IMR-90 (cell line): ENCODE measurements around the gene EIF4EBP2. TPM values are rescaled to one million over a fixed set of nuclear protein-coding genes. Genes with fewer than 3 reads are reported as not detected.

Experiments used
- ATAC-seq: fragments of 200-7000 bp; cut with Tn5 transposase; 2 replicates; pipeline ENCODE4 v1.9.1; 2020; ENCODE audit warnings: low read depth, mild to moderate bottlenecking, moderate library complexity
- BruUV-seq: library from RNA; stranded (reverse); fragments of 400-500 nt; replicated peaks from 2 replicates; lab custom pipeline; 2021; lab: Mats Ljungman, UMichigan
- CTCF ChIA-PET: fragments of 300-600 bp; formaldehyde crosslinking; extraction: SDS; loops from one replicate; lab custom pipeline; 2021; ENCODE audit warnings: antibody characterized with exemption; lab: Yijun Ruan, JAX
- POLR2A ChIA-PET: fragments of 300-600 bp; sonication (Branson Sonifier 250); formaldehyde crosslinking; loops from one replicate; lab custom pipeline; 2022; ENCODE audit warnings: antibody characterized with exemption; ENCODE audit not compliant: unreplicated experiment; lab: Charles Lee
- DNase-seq: peaks from one replicate; pipeline ENCODE4 v3.0.0; 2013
- H2AFZ ChIP-seq: replicated peaks from 2 replicates; pipeline ENCODE3; 2013; ENCODE audit warnings: low read length, mild to moderate bottlenecking; ENCODE audit not compliant: poor library complexity
- H2AK5ac ChIP-seq: 2 replicates; pipeline ENCODE4 v1.6.1; 2013; ENCODE audit warnings: low read depth, low read length, inconsistent platforms
- H2AK9ac ChIP-seq: replicated peaks from 2 replicates; pipeline ENCODE3; 2013; ENCODE audit warnings: mild to moderate bottlenecking, low read depth, low read length, moderate library complexity; ENCODE audit not compliant: poor library complexity
- H2BK120ac ChIP-seq: 2 replicates; pipeline ENCODE4 v1.6.1; 2013; ENCODE audit warnings: low read depth, low read length, inconsistent platforms
- H2BK15ac ChIP-seq: 3 replicates; pipeline ENCODE4 v1.6.1; 2013; ENCODE audit warnings: low read depth, low read length, inconsistent platforms
- H2BK20ac ChIP-seq: 2 replicates; pipeline ENCODE4 v1.6.1; 2013; ENCODE audit warnings: low read depth, mild to moderate bottlenecking, inconsistent platforms, low read length, moderate library complexity
- H2BK5ac ChIP-seq: 2 replicates; pipeline ENCODE4 v1.6.1; 2013; ENCODE audit warnings: mild to moderate bottlenecking, low read depth, low read length, inconsistent platforms; ENCODE audit not compliant: poor library complexity, severe bottlenecking
- H3K14ac ChIP-seq: replicated peaks from 2 replicates; pipeline ENCODE4 v1.6.1; 2013; ENCODE audit warnings: low read depth, low read length, inconsistent platforms
- H3K18ac ChIP-seq: 2 replicates; pipeline ENCODE4 v1.6.1; 2013; ENCODE audit warnings: low read depth, low read length, control low read depth
- H3K23ac ChIP-seq: 2 replicates; pipeline ENCODE4 v1.6.1; 2013; ENCODE audit warnings: low read depth, low read length, inconsistent platforms
- H3K27ac ChIP-seq: 2 replicates; pipeline ENCODE4 v1.5.1; 2013; ENCODE audit warnings: mild to moderate bottlenecking, control low read depth, low read length; ENCODE audit not compliant: insufficient read depth
- H3K27me3 ChIP-seq: 2 replicates; pipeline ENCODE4 v1.6.1; 2013; ENCODE audit warnings: low read length; ENCODE audit not compliant: control insufficient read depth, insufficient read depth
- H3K36me3 ChIP-seq: 2 replicates; pipeline ENCODE4 v1.6.1; 2013; ENCODE audit warnings: low read length, mixed read lengths; ENCODE audit not compliant: control insufficient read depth, insufficient read depth
- H3K4ac ChIP-seq: 2 replicates; pipeline ENCODE4 v1.6.1; 2013; ENCODE audit warnings: low read depth, low read length, inconsistent platforms
- H3K4me1 ChIP-seq: 2 replicates; pipeline ENCODE4 v1.6.1; 2013; ENCODE audit warnings: low read length, mixed read lengths; ENCODE audit not compliant: control insufficient read depth, insufficient read depth
- H3K4me2 ChIP-seq: 2 replicates; pipeline ENCODE4 v1.6.1; 2013; ENCODE audit warnings: low read depth, mild to moderate bottlenecking, control low read depth, low read length, moderate library complexity
- H3K4me3 ChIP-seq: 2 replicates; pipeline ENCODE4 v1.5.1; 2013; ENCODE audit warnings: low read depth, mild to moderate bottlenecking, control low read depth, low read length, moderate library complexity; ENCODE audit not compliant: insufficient read depth
- H3K56ac ChIP-seq: 2 replicates; pipeline ENCODE4 v1.6.1; 2013; ENCODE audit warnings: low read length, inconsistent platforms; ENCODE audit not compliant: insufficient read depth; ENCODE audit errors: extremely low read depth
- H3K79me1 ChIP-seq, 2 experiments: 2 replicates each; pipeline ENCODE4 v1.6.1; 2013; ENCODE audit warnings: low read length in 2 of 2, inconsistent platforms in 1 of 2, low read depth in 1 of 2
- H3K9ac ChIP-seq: 2 replicates; pipeline ENCODE4 v1.6.1; 2013; ENCODE audit warnings: low read depth, low read length, control low read depth
- H3K9me1 ChIP-seq: 2 replicates; pipeline ENCODE4 v1.6.1; 2013; ENCODE audit warnings: low read length, inconsistent platforms; ENCODE audit not compliant: insufficient read depth
- H3K9me3 ChIP-seq: 2 replicates; pipeline ENCODE4 v1.6.1; 2013; ENCODE audit warnings: low read length; ENCODE audit not compliant: control insufficient read depth, insufficient read depth
- H4K20me1 ChIP-seq: 2 replicates; pipeline ENCODE4 v1.6.1; 2013; ENCODE audit warnings: low read length, inconsistent platforms; ENCODE audit not compliant: insufficient read depth
- H4K5ac ChIP-seq: 2 replicates; pipeline ENCODE4 v1.6.1; 2013; ENCODE audit warnings: mild to moderate bottlenecking, low read depth, low read length, control low read depth
- H4K8ac ChIP-seq, 2 experiments: 2 replicates each; pipeline ENCODE4 v1.6.1; 2013; ENCODE audit warnings: low read depth in 2 of 2, low read length in 2 of 2, control low read depth in 1 of 2, inconsistent platforms in 1 of 2
- H4K91ac ChIP-seq: 2 replicates; pipeline ENCODE4 v1.6.1; 2013; ENCODE audit warnings: low read depth, low read length, inconsistent platforms; ENCODE audit not compliant: insufficient read depth
- BHLHE40 ChIP-seq: fragments of 150-350 bp; IDR thresholded peaks from 2 replicates; pipeline ENCODE4 v1.6.1; 2016; ENCODE audit warnings: mild to moderate bottlenecking, low read depth, low read length
- CEBPB ChIP-seq: IDR thresholded peaks from 2 replicates; pipeline ENCODE4 v1.6.1; 2012; ENCODE audit warnings: low read depth, low read length, improper control_type of control experiment
- CHD1 ChIP-seq: IDR thresholded peaks from 2 replicates; pipeline ENCODE4 v1.6.1; 2012; ENCODE audit warnings: low read depth, low read length, improper control_type of control experiment
- CTCF ChIP-seq: conservative IDR thresholded peaks from 2 replicates; pipeline ENCODE4 v1.5.1; 2012; ENCODE audit warnings: mild to moderate bottlenecking, low read depth, low read length, improper control_type of control experiment
- ELK1 ChIP-seq: fragments of 150-350 bp; IDR thresholded peaks from 2 replicates; pipeline ENCODE4 v1.6.1; 2016; ENCODE audit warnings: low read depth, mild to moderate bottlenecking, low read length, moderate library complexity, borderline replicate concordance
- FOS ChIP-seq: fragments of 150-350 bp; IDR thresholded peaks from 2 replicates; pipeline ENCODE4 v1.6.1; 2016; ENCODE audit warnings: low read depth, low read length
- MAZ ChIP-seq: IDR thresholded peaks from 2 replicates; pipeline ENCODE4 v1.6.1; 2012; ENCODE audit warnings: low read depth, mild to moderate bottlenecking, low read length, improper control_type of control experiment, moderate library complexity, borderline replicate concordance
- MXI1 ChIP-seq: IDR thresholded peaks from 2 replicates; pipeline ENCODE4 v1.6.1; 2012; ENCODE audit warnings: low read depth, mild to moderate bottlenecking, low read length, moderate library complexity, borderline replicate concordance
- NFE2L2 ChIP-seq: fragments of 150-350 bp; IDR thresholded peaks from 2 replicates; pipeline ENCODE4 v1.6.1; 2016; ENCODE audit warnings: low read depth, mild to moderate bottlenecking, low read length
- POLR2A ChIP-seq: IDR thresholded peaks from 2 replicates; pipeline ENCODE4 v1.6.1; 2012; ENCODE audit warnings: mild to moderate bottlenecking, low read depth, low read length
- RAD21 ChIP-seq: IDR thresholded peaks from 2 replicates; pipeline ENCODE4 v1.6.1; 2012; ENCODE audit warnings: low read length, improper control_type of control experiment
- RCOR1 ChIP-seq: IDR thresholded peaks from 2 replicates; pipeline ENCODE4 v1.6.1; 2012; ENCODE audit warnings: mild to moderate bottlenecking, low read length, improper control_type of control experiment; ENCODE audit not compliant: insufficient replicate concordance
- RFX5 ChIP-seq: IDR thresholded peaks from 2 replicates; pipeline ENCODE4 v1.8.0; 2012; ENCODE audit warnings: low read depth, mild to moderate bottlenecking, low read length, moderate library complexity
- SMC3 ChIP-seq: fragments of 150-350 bp; IDR thresholded peaks from 2 replicates; pipeline ENCODE4 v1.6.1; 2016; ENCODE audit warnings: low read depth, mild to moderate bottlenecking, antibody characterized with exemption, low read length, moderate library complexity
- WGBS, 2 experiments: methylation state at CpG; one replicate each; pipeline versions ENCODE4 v1.1.5 to v1.1.7; 2013; ENCODE audit warnings: missing lambda C conversion rate in 2 of 2; ENCODE audit not compliant: insufficient read length in 1 of 2; ENCODE audit errors: extremely low coverage in 2 of 2; 5-methylcytosine and 5-hydroxymethylcytosine counted together
- dilution Hi-C: fragments of 300-500 bp; cut with HindIII; formaldehyde crosslinking; loops from one replicate; pipeline ENCODE4 v1.14.3; 2018; ENCODE audit warnings: low sequenced_read_pairs; ENCODE audit not compliant: unreplicated experiment
- in situ Hi-C: fragments of 300-500 bp; cut with MboI; formaldehyde crosslinking; loops from 3 replicates; pipeline ENCODE4 v1.14.3; 2019; ENCODE audit warnings: low sequenced_read_pairs, inconsistent platforms, mixed read lengths
- intact Hi-C: fragments of 100-400 bp; cut with micrococcal nuclease; formaldehyde crosslinking; loops from 2 replicates; pipeline ENCODE4 v1.10.0; 2022
- polyA plus RNA-seq, 3 experiments: library from polyadenylated mRNA; depleted of rRNA; stranded (reverse); fragments of >200 nt; gene quantifications; 2 replicates each; pipeline ENCODE4 v1.2.3, GENCODE V29; 2012; ENCODE audit warnings: low replicate concordance in 1 of 3
- total RNA-seq: library from RNA; depleted of rRNA; stranded (reverse); fragments of >200 nt; gene quantifications from 2 replicates; pipeline ENCODE4 v1.2.3, GENCODE V29; 2012
- TF ChIP-seq, protein P1 (sequence below): fragments of 150-350 bp; IDR thresholded peaks from 2 replicates; pipeline ENCODE4 v1.6.1; 2017; ENCODE audit warnings: mild to moderate bottlenecking, antibody characterized with exemption, low read length, low read depth

Gene EIF4EBP2
- total and polyA plus RNA-seq, 2 of the 4 experiments (the other 2 are of a cell fraction): 13.7 to 15.6 TPM

GRCh38 chr10:70412356-70412755, 8.4 kb downstream of the EIF4EBP2 start:
- DNase-seq (no peak), ATAC-seq (no peak)
- dilution Hi-C loops: no loop called here
- Histone ChIP-seq H2BK20ac (no peak overlapping the region), H4K5ac (no peak overlapping the region), H2AFZ (no peak overlapping the region), H2AK5ac (no peak overlapping the region), H3K27ac (no peak overlapping the region), H2BK5ac (no peak overlapping the region), H3K4me3 (no peak overlapping the region), H3K4me1 (no peaks in the 10 kb centered on the region), H4K91ac (no peak overlapping the region), H2AK9ac (no peak overlapping the region), H3K4me2 (no peak overlapping the region), H2BK15ac (no peak overlapping the region), H3K9me1 (peaks cover 8% of the 10 kb centered on the region; the same call in 1 of the 2 replicates), H3K9ac (no peak overlapping the region), H3K56ac (no peak overlapping the region), H3K9me3 (no peaks in the 10 kb centered on the region), H3K36me3 (no peaks in the 10 kb centered on the region), H3K27me3 (no peaks in the 10 kb centered on the region), H2BK120ac (no peak overlapping the region), H4K8ac (no peak overlapping the region), H3K4ac (no peak overlapping the region), H4K20me1 (peaks cover 68% of the 10 kb centered on the region), H3K18ac (no peak overlapping the region), H3K14ac (no peak overlapping the region), H3K23ac (no peak overlapping the region), H3K79me1 (peaks cover 16 to 73% of the 10 kb centered on the region in 2 experiments)
- no TSS peak for BruUV-seq
- intact Hi-C loops: no loop called here
- TF ChIP-seq CTCF (no peak), POLR2A (no peak), RCOR1 (no peak), SMC3 (no peak), RAD21 (no peak), BHLHE40 (no peak), MXI1 (no peak), NFE2L2 (no peak), CHD1 (no peak), ELK1 (no peak), MAZ (no peak), CEBPB (no peak), FOS (no peak), RFX5 (no peak)
- TF ChIP-seq, protein P1, sequence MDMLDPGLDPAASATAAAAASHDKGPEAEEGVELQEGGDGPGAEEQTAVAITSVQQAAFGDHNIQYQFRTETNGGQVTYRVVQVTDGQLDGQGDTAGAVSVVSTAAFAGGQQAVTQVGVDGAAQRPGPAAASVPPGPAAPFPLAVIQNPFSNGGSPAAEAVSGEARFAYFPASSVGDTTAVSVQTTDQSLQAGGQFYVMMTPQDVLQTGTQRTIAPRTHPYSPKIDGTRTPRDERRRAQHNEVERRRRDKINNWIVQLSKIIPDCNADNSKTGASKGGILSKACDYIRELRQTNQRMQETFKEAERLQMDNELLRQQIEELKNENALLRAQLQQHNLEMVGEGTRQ: no peak
- whole genome bisulfite sequencing, 2 experiments: no CpG with 5 or more reads among the region's 4 CpGs
- ChIA-PET POLR2A (no interaction called here), CTCF (no interaction called here)
- in situ Hi-C loops: no loop called here
